HG03175 (cell line): ENCODE results near the gene ARIH2.
A peak's percentile ranks its signal among the peaks of the same experiment; 100 is the strongest.

Experiments used
- ATAC-seq: cut with Tn5 transposase; IDR thresholded peaks from one replicate; pipeline ENCODE4 v1.9.1; 2021; ENCODE audit warnings: mild to moderate bottlenecking, moderate library complexity; ENCODE audit not compliant: unreplicated experiment

Gene ARIH2

GRCh38 chr3:48966876-48967361 is 48.3 kb downstream of the ARIH2 start:
- no peak for ATAC-seq

GRCh38 chr3:48970586-48970985 is 51.9 kb downstream of the ARIH2 start:
- no peak for ATAC-seq

GRCh38 chr3:48974076-48974864 is 55.6 kb downstream of the ARIH2 start:
- no peak for ATAC-seq

- no peak for ATAC-seq
These were observed 60.8 kb downstream of the ARIH2 start for GRCh38 chr3:48979451-48979850.

DNA sequence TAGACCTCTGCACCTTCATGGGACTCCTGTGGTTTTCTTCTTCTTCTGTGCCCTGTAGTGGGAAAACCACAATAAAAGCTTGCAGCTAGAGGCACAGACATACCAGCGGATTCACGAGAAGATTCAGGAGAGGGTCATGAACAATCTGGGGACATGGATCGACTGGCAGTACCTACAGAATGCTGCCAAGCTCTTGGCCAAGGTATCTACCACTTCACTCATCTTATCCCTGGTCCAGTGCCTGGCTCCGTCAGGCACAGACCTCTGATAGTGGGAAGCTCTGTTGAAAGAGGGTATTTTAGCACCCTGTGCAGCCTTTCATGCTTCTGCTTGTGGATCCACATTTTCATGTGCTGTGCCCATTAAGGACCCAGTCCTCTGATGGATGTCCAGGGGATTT is 61.7 kb downstream of the ARIH2 start:
- ATAC-seq, result no peak

DNA sequence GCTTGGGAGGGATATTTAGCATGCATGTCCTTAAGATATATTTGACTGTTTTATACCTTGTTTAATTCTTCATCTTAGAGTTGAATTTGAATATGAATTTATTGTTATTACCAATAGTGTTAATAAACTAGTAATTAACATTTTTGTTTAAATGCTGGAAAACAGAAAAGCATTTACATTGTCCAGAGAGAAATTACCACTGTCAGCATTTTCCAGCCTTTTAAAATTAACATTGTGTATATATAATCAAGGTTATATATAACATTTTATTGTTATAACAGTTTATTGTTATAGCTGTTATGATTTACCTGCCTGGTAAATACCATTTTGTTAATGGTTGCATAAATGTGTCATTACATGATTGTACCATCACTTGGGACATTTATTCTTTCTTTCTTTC is 63.4 kb downstream of the ARIH2 start:
- no peak for ATAC-seq

- no peak for ATAC-seq
These were observed 64.0 kb downstream of the ARIH2 start for GRCh38 chr3:48982686-48983085.

GRCh38 chr3:48983096-48983495 is 64.5 kb downstream of the ARIH2 start:
- ATAC-seq, result no peak

GRCh38 chr3:48984663-48985062 is 66.0 kb downstream of the ARIH2 start:
- ATAC-seq, result no peak

DNA sequence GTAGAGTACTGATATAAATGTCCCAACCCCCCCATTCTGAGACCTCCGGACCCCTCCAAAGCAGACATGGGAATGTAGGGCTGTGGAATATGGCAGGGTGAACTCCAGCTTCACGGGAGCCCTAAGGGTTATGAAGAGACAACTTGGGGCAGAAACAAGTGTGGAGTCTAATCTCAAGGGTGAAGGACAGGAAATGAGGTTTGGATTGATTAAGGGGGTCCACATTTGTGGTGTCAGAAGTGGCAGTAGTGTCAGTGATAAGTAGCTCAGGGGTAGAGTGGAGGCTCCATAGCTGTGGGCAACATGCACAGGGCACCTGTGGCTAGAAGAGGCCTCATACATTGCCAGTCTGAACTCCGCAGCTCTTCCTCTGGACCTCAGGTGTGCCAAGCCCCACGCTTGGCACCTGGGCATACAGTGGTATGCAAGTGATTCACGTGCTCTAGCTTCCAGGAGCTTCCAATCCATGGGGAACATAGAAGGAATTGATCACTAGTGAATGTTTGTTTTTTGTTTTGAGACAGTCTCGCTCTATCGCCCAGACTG is 67.3 kb downstream of the ARIH2 start:
- no peak for ATAC-seq

GRCh38 chr3:48989126-48989795 is 70.6 kb downstream of the ARIH2 start:
- no peak for ATAC-seq

DNA sequence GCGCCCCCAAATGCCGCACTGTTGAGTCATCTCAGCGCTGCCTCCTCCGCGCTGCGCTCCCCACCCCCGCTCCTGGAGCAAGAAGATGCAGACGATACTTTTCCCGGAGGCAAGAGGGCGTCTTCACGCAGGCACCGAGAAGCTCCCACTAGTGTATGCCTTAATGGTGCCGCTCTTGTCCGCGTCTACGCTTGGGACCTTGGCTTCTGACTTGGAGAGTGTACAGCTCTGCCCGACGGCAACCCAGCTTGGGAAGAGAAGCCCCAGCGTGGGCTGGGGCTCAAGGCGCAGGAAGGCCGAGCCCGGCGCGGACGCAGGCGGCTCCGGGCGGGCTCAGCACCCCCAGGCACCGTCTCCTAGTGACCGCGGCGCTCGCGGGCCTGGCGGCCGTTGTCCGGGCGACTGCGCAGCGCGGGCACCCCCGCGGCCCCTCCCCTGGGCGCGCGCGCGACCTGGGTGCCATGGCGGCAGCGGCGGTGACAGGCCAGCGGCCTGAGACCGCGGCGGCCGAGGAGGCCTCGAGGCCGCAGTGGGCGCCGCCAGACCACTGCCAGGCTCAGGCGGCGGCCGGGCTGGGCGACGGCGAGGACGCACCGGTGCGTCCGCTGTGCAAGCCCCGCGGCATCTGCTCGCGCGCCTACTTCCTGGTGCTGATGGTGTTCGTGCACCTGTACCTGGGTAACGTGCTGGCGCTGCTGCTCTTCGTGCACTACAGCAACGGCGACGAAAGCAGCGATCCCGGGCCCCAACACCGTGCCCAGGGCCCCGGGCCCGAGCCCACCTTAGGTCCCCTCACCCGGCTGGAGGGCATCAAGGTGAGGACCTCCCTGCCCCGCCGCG is 71.4 kb downstream of the ARIH2 start, which contains the start of gene P4HTM:
TSS of gene P4HTM (plus strand) at position 446 of the 840 bp plus-strand sequence. CDS start at position 462, 16 bp downstream.
- ATAC-seq, result peak; percentile 60

GRCh38 chr3:48990636-48991469 is 72.2 kb downstream of the ARIH2 start:
- ATAC-seq, result no peak

- no peak for ATAC-seq
These were observed 73.4 kb downstream of the ARIH2 start for GRCh38 chr3:48991851-48992545.

GRCh38 chr3:48993834-48994233 is 75.2 kb downstream of the ARIH2 start:
- ATAC-seq, result no peak

DNA sequence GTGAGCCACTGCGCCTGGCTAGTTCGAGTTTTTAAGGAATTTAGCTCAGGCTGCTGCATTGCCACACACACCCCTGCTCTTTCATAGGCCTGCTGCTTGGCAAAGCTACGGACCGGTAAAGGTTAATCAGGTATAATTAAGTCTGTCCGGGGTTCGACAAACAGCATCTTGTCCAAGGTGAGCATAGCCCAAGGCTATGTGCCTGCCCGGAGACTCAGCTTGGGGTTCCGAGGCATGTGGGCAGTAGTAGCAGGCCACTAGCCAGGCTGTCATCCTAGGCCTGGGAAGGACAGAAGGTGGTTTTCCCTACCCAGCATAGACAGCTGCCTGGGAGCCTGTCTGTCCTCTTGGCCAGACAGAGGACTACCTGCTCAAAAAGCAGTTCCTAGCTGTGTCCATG is 78.0 kb downstream of the ARIH2 start:
- ATAC-seq, result no peak

DNA sequence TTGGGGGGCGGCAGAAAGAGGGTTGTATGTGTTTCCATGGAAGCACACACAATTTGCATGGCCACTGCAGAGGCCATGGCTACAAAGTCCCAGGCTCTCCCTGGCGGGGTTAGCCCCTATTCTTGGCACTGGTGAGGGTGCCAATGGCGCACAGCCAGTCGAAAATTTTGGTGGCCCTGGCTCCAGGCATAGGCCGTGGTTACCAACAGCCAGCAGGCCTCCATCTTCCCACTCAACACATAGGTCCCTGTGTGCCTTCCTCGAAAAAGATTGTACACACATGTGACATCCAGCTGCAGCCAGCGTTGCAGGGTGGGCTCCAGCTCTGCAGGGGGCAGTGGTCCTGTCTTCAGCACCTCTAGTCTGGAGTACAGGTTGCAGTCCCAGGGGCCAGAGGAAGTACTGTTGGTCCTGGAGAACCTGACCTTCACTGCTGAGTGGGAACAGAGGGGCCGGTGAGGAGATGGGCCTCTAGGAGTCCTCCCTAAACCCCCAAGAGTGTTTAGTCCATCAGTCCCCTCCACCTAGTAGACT is 78.5 kb downstream of the ARIH2 start:
- ATAC-seq, result no peak

GRCh38 chr3:48997714-48998637 is 79.3 kb downstream of the ARIH2 start:
- ATAC-seq, result no peak
